RWPE2 (cell line): ENCODE measurements around the gene GPS1.

ENCODE experiments used
- ATAC-seq: fragments of 200-7000 bp; cut with Tn5 transposase; 3 replicates; pipeline ENCODE4 v1.9.1; 2021; ENCODE audit warnings: low read depth
- DNase-seq: peaks from one replicate; pipeline ENCODE4 v3.0.0-alpha.2; 2020; ENCODE audit warnings: low spot score
- H3K27ac ChIP-seq: fragments of 450-650 bp; 2 replicates; pipeline ENCODE4 v1.5.1; 2017; ENCODE audit warnings: mild to moderate bottlenecking; ENCODE audit not compliant: poor library complexity, severe bottlenecking
- H3K27me3 ChIP-seq: fragments of 250-450 bp; sonication (Bioruptor Pico); 2 replicates; pipeline ENCODE4 v1.5.1; 2021; ENCODE audit warnings: mild to moderate bottlenecking, moderate library complexity; ENCODE audit not compliant: insufficient read depth, poor library complexity, severe bottlenecking
- H3K36me3 ChIP-seq: fragments of 250-450 bp; sonication (Bioruptor Pico); 2 replicates; pipeline ENCODE4 v1.5.1; 2020; ENCODE audit warnings: low read depth, mild to moderate bottlenecking, moderate library complexity
- H3K4me1 ChIP-seq: fragments of 250-450 bp; sonication (Bioruptor Pico); 2 replicates; pipeline ENCODE4 v1.5.1; 2021; ENCODE audit warnings: mild to moderate bottlenecking, moderate library complexity; ENCODE audit not compliant: insufficient read depth, poor library complexity, severe bottlenecking
- H3K4me3 ChIP-seq: fragments of 250-450 bp; sonication (Bioruptor Pico); 2 replicates; pipeline ENCODE4 v1.5.1; 2021; ENCODE audit warnings: mild to moderate bottlenecking, moderate library complexity; ENCODE audit not compliant: severe bottlenecking
- H3K9me3 ChIP-seq: fragments of 250-450 bp; sonication (Bioruptor Pico); 2 replicates; pipeline ENCODE4 v1.5.1; 2021; ENCODE audit warnings: mild to moderate bottlenecking, moderate library complexity; ENCODE audit not compliant: severe bottlenecking
- TF ChIP-seq, protein P1 (sequence below): fragments of 450-650 bp; IDR thresholded peaks from one replicate; pipeline ENCODE4 v1.5.1; 2017; ENCODE audit warnings: mild to moderate bottlenecking, moderate library complexity; ENCODE audit not compliant: poor library complexity, severe bottlenecking

The GPS1 gene

DNA sequence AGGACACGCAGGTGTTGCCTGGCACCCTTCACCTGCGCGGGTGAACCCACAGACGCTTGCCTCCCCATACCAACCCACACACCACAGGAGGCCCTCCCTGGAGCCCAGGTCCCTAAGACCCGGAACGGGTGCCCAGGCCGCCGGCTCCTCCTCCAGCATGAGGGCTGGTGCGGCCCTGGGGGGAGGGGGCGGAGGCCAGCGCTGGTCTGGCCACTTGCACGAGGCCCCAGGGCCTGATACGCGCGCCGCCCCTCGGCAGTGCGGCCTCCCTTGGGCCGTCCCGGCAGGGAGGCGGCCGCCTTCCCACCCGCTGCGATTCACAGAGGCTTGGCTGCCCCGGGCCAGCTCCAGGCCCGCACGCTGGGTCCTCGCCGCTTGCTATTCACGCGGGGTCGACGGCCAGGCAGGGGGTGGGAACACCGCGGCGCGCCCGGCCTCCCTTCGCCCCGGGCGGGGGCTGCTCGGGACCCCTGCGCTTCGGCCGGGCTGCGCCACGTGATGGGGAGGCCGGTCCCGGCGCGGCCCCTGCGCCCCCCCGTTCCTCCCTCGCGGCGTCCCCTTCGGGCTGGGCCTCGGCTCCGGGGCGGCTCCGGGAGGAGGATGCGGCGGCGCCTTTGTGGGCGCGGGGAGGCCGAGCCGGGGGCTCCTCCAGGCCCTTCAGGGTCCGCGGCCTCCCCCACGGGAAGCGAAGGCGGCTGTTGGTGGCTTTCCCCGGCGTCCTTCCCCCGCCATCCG, 45.7 kb downstream of the GPS1 start:
- no peaks in the 10 kb centered on the region for H3K9me3 ChIP-seq
- peak overlapping the region; percentile 84 for H3K27ac ChIP-seq
- TF ChIP-seq, protein P1, sequence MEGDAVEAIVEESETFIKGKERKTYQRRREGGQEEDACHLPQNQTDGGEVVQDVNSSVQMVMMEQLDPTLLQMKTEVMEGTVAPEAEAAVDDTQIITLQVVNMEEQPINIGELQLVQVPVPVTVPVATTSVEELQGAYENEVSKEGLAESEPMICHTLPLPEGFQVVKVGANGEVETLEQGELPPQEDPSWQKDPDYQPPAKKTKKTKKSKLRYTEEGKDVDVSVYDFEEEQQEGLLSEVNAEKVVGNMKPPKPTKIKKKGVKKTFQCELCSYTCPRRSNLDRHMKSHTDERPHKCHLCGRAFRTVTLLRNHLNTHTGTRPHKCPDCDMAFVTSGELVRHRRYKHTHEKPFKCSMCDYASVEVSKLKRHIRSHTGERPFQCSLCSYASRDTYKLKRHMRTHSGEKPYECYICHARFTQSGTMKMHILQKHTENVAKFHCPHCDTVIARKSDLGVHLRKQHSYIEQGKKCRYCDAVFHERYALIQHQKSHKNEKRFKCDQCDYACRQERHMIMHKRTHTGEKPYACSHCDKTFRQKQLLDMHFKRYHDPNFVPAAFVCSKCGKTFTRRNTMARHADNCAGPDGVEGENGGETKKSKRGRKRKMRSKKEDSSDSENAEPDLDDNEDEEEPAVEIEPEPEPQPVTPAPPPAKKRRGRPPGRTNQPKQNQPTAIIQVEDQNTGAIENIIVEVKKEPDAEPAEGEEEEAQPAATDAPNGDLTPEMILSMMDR, result no peak
- ATAC-seq, result no peak; the same call in 2 of the 3 replicates
- no peaks in the 10 kb centered on the region for H3K27me3 ChIP-seq
- peaks cover 48% of the 10 kb centered on the region for H3K36me3 ChIP-seq
- peaks cover 12% of the 10 kb centered on the region for H3K4me1 ChIP-seq
- H3K4me3 ChIP-seq, result peak overlapping the region; percentile 98
- DNase-seq, result no peak

DNA sequence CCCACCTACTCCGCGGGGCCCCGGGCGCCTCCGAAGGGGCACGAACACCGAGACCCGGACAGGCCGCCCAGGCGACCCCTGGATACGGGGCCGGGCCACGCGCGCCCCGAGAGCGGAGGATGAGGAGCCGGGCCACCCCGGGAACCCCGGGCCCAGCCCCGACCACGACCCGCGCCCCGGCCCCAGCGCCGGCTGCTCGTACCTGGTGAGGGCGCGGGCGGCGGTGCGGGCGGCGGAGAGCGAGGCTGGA, 46.1 kb downstream of the GPS1 start:
- ATAC-seq, result no peak
- peak overlapping the region; percentile 98 for H3K4me3 ChIP-seq
- H3K36me3 ChIP-seq, result peaks cover 43% of the 10 kb centered on the region
- no peaks in the 10 kb centered on the region for H3K27me3 ChIP-seq
- H3K4me1 ChIP-seq, result peaks cover 12% of the 10 kb centered on the region
- no peak for DNase-seq
- TF ChIP-seq, protein P1, result no peak
- H3K27ac ChIP-seq, result peak overlapping the region; percentile 84
- H3K9me3 ChIP-seq, result no peaks in the 10 kb centered on the region

DNA sequence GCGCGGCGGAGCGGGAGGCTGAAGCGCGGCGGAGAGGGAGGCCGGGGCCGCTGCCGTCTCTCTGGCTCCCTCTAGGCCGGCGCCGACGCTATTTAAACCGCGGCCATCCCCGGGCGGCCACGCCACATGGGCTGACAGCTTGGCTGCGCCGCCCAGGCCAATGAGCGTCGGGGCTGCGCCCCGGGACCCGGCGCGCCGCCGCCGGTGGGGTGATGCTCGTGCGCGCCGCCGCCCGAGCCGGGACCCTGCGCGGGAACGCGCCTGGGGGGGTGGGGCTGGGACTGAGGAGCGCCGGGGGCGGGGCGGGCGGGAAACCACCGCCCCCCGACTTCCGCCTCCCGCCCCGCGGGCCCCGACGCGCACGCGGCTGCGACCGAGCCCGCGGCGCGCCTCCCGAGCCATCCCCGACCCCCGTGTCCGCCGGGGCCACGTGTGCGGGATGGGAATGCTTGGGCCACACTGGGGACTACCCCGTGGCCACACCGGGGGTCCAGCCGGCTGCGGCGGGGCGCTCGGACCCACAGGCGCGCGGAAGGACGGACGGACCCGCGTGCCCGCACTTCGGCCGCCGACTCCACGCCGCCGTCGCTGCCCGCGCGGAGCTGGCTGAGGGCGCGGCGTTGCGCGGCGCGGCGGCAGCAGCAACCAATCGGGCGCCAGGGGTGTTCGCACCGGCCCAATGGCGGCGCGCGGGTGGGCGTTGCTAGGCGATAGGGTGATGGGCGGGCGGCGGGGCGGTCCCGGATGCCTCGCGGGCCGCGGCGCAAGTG, 46.7 kb downstream of the GPS1 start, which contains the start of gene FASN:
Gene FASN (minus strand): TSS at position 68 of the 770 bp plus-strand sequence. CDS start 1,791 bp downstream, outside the sequence.
- peak within 1 kb of the TSS; percentile 84 for H3K27ac ChIP-seq
- no peaks in the 10 kb centered on the region for H3K9me3 ChIP-seq
- no peaks in the 10 kb centered on the region for H3K27me3 ChIP-seq
- ATAC-seq, result peak; percentile 75
- TF ChIP-seq, protein P1, result peak; percentile 64
- H3K4me3 ChIP-seq, result peak within 1 kb of the TSS; percentile 98
- H3K36me3 ChIP-seq, result peaks cover 38% of the 10 kb centered on the region
- peaks cover 12% of the 10 kb centered on the region for H3K4me1 ChIP-seq
- peak; percentile 96 for DNase-seq

DNA sequence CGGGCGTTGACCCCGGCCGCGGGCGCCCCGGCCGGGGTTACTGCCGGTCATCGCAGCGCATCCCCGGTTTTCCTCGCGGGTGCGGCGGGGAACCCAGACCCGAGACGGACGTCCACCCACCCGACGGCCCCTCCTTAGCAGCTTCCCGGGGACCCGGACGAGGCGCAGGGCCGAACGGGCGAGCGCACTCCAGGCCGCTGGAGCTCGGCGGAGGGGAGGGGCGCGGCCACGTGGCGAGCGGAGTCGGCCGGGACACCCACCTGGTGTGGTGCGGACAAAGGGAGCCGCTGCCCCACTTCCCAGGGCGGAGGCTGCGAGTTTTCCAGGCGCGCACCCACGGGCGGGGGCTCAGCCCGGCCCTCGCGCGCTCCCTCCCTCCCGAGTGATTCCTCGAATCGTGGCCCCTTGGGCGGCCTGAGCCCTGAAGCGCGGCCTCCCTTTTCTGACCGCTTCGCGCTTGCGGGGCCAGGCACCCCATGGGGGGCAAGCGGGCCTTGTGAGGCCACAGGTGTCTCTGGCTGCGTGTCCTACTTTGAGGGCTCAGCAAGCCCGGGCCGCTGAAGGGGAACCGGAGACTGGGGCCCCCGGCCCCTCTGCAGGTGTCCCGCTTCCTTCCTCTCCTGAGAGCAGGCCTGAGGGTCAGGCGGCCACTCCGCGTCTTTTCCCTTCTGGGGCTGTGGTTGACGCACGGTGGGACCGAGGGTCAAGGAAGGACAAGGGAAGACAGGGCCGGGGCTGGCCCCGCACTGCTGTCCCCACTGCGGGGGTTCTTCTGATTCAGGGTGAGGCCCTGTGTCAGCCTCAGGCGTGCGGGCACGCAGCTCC, 47.5 kb downstream of the GPS1 start:
- peak; percentile 2; the same call in 1 of the 3 replicates for ATAC-seq
- Histone ChIP-seq H3K9me3 (no peaks in the 10 kb centered on the region), H3K4me1 (peaks cover 17% of the 10 kb centered on the region), H3K27ac (peak overlapping the region; percentile 84), H3K4me3 (peak overlapping the region; percentile 98), H3K27me3 (no peaks in the 10 kb centered on the region), H3K36me3 (peaks cover 30% of the 10 kb centered on the region)
- no peak for DNase-seq
- TF ChIP-seq, protein P1, result no peak
